Measurements from ENCODE around the gene ITPRID2. TPM values are rescaled to one million over a fixed set of nuclear protein-coding genes. Genes with fewer than 3 reads are reported as not detected.

Gene ITPRID2
- polyA plus RNA-seq (ENCODE audit: insufficient read length), result 58.4 TPM

- peak; percentile 90 for DNase-seq
Observed at GRCh38 chr2:181891258-181891965, at the start of gene ITPRID2. ITPRID2 (plus strand) TSS chr2:181891730; CDS start chr2:181892067, 337 bp downstream.

DNA sequence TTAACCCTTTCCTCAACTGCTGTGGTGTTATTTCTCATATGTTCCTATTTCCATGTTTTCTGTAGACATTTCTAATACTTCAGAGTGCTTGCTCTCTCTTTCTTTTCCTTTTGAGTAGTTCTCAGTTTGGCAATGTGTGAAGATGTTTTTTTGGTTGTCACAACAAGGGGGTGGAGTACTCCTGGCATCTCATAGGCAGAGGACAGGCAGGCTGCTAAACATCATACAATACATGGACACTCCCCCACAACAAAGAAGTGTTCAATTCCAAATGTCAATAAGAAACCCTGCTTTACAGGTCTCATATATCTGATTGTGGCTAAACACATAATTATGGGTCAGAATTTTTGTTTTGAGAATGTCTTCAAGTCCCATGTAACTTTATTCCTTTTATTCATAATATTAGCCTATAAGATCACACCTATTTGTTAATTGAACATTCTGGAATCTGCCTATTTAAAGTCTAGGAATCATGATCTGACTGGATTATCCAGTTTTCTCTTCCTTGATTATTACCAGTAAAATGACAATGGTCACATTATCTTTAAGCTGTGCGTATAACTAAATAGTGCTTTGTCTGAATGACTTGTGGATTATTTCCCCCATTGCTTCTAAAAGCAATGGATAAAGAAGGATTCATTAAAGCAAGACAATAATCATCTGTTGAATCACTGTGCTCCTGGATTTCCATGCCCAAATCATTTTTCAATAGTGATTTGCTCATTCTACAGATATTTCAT is 46.8 kb upstream of the ITPRID2 start:
- no peak for DNase-seq

- DNase-seq, result no peak
Observed at GRCh38 chr2:181846399-181847197, 44.9 kb upstream of the ITPRID2 start.

- no peak for DNase-seq
Observed at GRCh38 chr2:181847198-181847556, 44.4 kb upstream of the ITPRID2 start.

DNA sequence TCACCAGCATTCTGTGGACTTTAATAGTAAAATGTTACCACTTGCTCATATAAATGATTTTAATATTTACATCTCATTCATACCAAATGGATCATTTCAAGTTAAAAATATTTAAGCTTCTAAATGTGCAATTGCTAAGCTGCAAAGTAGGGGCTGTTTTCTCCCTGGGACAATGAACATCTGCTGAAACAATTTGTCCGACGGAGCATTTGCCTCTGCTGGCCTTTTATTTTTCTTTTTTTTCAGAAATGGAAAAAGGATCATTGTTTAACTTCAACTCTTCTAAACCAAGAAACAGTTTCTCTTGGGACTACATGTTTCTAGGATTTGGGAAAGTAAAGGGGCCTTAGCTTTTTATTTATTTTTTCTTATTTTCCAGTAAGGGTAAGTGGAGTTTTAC is 43.8 kb upstream of the ITPRID2 start:
- DNase-seq, result peak; percentile 35

- no peak for DNase-seq
Observed at GRCh38 chr2:181848261-181848886, 43.2 kb upstream of the ITPRID2 start.

- DNase-seq, result no peak
Observed at GRCh38 chr2:181849601-181850000, 41.9 kb upstream of the ITPRID2 start.

GRCh38 chr2:181850936-181851560 is 40.5 kb upstream of the ITPRID2 start:
- DNase-seq, result no peak

DNA sequence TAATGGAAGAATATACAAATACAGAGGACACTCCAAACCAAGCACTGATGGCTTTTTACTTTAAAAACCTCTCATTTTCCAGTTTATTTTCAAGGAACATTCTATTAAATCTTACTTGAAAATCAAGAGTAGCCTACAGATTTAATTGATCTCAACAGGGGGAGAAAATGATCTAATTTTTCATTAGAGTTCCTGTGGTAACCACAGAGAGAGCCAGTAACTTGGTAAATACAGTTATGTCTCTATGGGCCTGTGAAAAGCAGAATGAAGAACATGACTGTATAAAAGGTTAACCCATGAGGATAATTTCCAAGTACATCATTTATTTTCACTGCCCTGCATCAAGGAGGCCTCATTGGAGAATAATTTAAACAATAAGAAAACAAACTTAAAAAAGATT is 39.8 kb upstream of the ITPRID2 start:
- DNase-seq, result no peak

DNA sequence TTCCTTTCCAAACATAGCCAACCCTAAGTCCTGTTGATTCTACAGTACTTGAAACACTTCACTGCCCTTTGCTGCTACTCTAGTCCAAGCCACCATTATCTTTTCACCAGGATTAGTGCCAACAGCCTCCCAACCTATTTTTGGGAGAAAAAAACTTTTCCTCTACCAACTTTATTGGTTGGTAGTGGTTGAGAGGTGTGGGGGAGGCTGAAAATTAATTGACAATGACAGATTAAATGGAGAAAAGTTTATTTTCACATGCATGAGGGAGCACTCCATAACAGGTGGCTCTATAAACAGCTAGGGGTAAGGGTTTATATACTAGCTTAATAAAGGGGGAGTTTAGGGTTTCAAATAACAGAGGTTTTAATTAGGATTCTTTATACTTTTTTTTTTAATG is 37.8 kb upstream of the ITPRID2 start:
- no peak for DNase-seq

DNA sequence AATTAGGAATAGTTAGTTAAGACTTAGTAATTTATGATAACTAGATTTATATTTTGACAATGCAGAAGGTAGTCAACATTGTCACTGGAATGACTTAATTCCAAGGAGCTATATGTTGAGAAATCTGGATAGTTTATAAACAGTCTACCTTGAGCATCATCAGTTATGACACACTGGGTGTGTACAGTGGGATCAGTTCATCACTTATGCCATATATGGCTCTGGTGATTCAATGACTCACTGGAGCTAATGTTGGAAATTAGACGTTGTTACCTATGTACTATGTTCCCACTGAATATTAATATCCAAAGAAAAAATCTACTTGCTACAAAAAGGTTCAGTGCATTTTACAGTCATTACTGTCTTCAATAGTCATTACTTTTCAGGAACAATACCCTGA is 34.0 kb upstream of the ITPRID2 start:
- DNase-seq, result no peak

DNA sequence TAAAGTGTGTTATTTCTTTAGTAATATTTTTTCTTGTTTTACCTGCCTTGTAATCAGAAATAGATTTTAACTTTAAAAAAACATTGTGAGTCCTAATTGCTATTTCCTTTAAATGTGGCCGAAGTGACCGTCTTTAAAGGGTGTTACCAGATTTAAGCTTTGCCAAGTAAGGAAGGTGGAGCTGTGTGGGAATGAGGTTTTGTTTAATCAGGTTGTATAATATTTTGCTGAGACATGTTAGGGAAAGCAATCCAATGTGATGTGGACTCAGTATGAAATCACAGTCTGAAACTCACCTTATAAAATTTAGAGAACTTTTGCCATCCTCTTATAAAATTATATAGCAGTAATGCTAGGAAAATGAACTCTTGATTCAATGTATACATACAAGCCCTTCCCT is 32.9 kb upstream of the ITPRID2 start:
- no peak for DNase-seq

DNA sequence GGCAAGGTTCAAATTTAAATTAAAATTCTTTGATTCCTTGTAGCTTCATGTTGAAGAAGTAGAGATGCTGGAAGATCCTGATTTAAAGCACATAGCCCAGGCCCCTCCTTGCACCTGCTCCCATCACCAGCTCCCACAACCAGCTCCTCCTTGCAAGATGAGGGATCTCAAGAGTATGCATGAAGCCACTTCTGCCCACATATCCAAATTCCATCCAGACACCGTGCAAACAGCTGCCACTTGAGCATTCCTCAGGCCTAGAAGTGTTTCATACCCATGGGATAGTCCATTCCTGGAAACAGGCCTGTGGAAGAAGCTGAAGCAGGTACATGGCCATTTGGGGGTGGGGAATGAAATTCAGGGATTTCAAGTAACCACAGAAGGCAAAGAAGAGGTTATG is 32.4 kb upstream of the ITPRID2 start:
- no peak for DNase-seq

DNA sequence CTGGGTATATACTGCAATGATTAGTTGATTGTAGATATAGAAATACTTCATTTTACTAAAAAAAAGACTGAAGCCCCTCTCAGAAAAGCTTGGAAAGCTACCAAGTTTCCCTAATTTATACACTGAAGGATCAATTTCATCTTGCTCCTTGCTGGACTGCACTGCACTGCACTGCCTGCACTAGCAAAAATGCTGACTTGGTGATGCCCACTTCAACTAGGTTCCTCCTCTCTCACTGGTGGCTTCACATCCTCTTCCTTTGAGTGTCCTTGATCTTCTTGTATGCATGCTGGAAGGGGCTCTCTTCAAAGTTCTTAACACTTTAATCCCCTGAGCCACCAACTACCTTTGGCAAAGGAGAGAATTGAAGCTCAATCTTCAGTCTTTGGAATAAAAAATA is 31.7 kb upstream of the ITPRID2 start:
- no peak for DNase-seq

DNA sequence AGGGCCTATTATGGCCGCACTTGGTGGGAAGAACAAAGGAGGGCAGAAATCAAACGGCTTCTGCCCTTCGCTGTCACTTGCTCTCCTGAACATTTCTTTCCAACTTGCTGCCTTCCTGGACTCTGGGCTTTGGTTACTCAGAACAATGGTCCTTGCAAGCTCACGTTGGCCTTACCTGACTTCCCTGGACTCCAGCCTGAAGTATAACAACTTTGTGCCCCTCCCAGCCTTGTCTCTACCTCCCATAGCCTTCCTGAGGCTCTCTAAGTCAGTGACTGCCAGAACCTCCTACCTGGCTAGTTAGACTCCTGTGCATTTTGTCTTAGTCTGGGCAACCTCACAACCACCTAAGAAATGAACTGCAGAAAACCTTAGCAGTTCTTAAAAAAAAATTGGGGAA is 30.2 kb upstream of the ITPRID2 start:
- DNase-seq, result no peak

DNA sequence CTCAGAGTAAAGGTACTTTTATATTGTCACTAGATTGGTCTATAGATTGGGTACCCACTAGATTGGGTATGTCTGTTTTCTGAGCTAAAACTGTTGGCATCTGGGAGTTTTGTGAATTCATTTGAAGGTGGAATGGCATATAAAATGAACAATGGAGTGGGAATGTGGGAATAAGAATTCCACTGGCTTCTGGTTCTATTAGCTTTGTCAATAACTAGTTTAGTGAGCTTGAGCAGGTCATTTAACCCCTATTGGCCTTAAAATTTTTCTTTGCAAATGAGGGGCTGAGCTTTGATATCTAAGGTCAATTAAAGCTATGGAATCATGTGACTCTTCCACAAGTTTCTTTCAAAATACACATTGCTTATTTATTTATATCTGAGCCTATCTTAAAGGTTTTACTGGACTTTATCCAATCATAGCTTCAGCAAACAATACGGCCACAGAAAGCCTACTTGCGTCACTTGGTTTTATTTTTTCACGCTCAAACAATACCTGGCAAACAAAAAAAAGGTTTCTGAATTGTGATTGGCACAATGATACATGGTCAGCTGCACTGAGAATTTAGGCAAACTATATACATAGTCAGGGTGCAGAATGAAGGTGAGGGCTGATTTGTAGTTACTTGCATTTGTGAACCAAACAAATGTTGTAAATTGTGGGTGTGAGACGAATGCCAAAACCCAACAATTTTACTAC is 28.8 kb upstream of the ITPRID2 start:
- DNase-seq, result no peak

GRCh38 chr2:181872178-181872577 is 19.4 kb upstream of the ITPRID2 start:
- DNase-seq, result no peak

DNA sequence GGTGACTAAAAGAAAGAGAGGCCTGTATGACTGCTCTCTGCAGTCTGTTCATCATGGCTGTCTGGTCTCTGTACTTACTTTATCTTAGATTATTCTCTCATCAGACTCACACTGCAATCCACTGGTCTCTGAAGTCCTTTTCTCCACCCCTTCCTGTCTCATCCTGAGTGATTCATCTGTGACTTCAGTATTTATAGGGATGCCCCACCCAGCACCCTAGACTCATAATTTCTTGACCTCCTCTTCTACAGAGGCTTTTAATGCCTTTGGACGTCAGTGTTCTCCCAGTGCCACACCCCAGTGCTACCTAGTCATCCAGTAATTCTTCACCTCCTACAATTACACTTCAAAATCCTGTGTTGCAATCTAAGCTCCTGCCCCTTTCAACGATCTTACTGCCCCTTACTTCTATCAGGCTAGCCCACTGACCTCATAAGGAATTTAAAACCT is 14.9 kb upstream of the ITPRID2 start:
- DNase-seq, result no peak

DNA sequence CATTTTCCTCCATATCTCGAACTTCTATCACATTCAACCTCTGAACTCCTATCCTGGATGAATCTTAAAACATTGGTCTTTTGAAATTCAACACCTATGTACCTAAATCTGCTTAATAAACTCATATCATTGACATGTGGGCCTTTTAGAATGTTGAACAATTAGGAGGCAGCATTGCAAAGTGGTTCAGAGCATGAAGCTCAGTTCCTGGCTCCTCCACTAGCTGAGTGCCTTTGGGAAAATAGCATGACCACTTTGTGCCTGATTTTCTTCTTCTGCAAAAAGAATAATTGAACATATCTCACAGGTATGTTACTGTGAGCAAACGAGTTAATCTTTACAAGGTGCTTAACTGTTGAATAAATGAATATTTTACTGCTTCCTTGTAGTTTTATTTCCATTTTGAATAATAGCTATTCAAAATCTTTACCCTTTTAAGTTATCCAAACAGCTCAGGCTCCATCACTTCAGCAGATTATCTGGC is 14.3 kb upstream of the ITPRID2 start:
- DNase-seq, result no peak

- no peak for DNase-seq
Observed at GRCh38 chr2:181878448-181878847, 13.1 kb upstream of the ITPRID2 start.

DNA sequence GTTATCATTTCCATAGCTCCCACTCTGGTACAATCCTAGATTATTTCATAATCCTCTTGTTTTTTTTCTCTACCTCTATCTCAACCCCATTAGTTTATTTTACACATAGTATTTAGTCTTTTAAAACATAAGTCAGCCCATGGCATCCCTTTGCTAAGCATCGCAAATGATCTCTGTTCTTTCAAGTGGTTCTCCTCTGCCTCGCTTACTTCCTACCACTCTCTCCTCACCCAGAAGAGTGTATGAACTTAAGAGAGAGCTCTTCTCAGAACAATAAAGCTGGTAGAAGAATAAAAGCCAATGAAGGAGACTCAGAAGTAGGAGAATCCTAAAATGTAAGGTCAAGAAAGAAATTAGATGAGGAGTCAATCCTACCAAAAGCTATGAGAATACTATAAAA is 12.2 kb upstream of the ITPRID2 start:
- no peak for DNase-seq

Measured in hindlimb muscle (tissue), 1 donor.